ENCODE measurements around the gene VRK2.
"Not testable (repeated sequence)": the region's sequence is repeated elsewhere in the genome, so short reads cannot be mapped to it uniquely, and the experiment has no call there.

The VRK2 gene

GRCh38 chr2:58072102-58072501, 25.5 kb downstream of the VRK2 start:
- Mint-ChIP-seq H3K27ac (no peak overlapping the region), H3K4me1 (peaks cover 23% of the 10 kb centered on the region), H3K4me3 (no peak overlapping the region), H3K9me3 (no peaks in the 10 kb centered on the region), H3K27me3 (no peaks in the 10 kb centered on the region), H3K36me3 (peaks cover 34% of the 10 kb centered on the region)

- Mint-ChIP-seq H3K36me3 (peaks cover 34% of the 10 kb centered on the region), H3K4me3 (no peak overlapping the region), H3K4me1 (peaks cover 29% of the 10 kb centered on the region), H3K27me3 (no peaks in the 10 kb centered on the region), H3K9me3 (peaks cover 5% of the 10 kb centered on the region), H3K27ac (no peak overlapping the region)
These were observed 26.4 kb downstream of the VRK2 start for GRCh38 chr2:58073008-58073407.

GRCh38 chr2:58073751-58074150, 27.1 kb downstream of the VRK2 start:
- H3K4me1 Mint-ChIP-seq, result peaks cover 31% of the 10 kb centered on the region

GRCh38 chr2:58081000-58081399, 34.4 kb downstream of the VRK2 start:
- H3K4me1 Mint-ChIP-seq, result peaks cover 16% of the 10 kb centered on the region
- H3K27ac Mint-ChIP-seq, result no peak overlapping the region
- H3K9me3 Mint-ChIP-seq, result peaks cover 5% of the 10 kb centered on the region
- no peak overlapping the region for H3K4me3 Mint-ChIP-seq
- H3K27me3 Mint-ChIP-seq, result no peaks in the 10 kb centered on the region
- H3K36me3 Mint-ChIP-seq, result peaks cover 13% of the 10 kb centered on the region

More at GRCh38 chr2:58073751-58074150, 27.1 kb downstream of the VRK2 start:
- Mint-ChIP-seq H3K36me3 (peaks cover 27% of the 10 kb centered on the region), H3K9me3 (peaks cover 5% of the 10 kb centered on the region), H3K4me3 (no peak overlapping the region), H3K27me3 (no peaks in the 10 kb centered on the region), H3K27ac (no peak overlapping the region)

GRCh38 chr2:58089081-58089480, 42.5 kb downstream of the VRK2 start:
- Mint-ChIP-seq H3K27me3 (no peaks in the 10 kb centered on the region), H3K4me3 (no peak overlapping the region), H3K9me3 (no peaks in the 10 kb centered on the region), H3K36me3 (peaks cover 41% of the 10 kb centered on the region), H3K27ac (no peak overlapping the region), H3K4me1 (no peaks in the 10 kb centered on the region)

- peaks cover 50% of the 10 kb centered on the region for H3K36me3 Mint-ChIP-seq
- not testable (repeated sequence) for H3K4me1 Mint-ChIP-seq, H3K27me3 Mint-ChIP-seq
These were observed 46.2 kb downstream of the VRK2 start for GRCh38 chr2:58092772-58093171.

GRCh38 chr2:58097025-58097424, 50.4 kb downstream of the VRK2 start:
- Mint-ChIP-seq H3K36me3 (peaks cover 28% of the 10 kb centered on the region), H3K4me1 (peaks cover 5% of the 10 kb centered on the region), H3K27ac (peak overlapping the region; percentile 32), H3K27me3 (no peaks in the 10 kb centered on the region), H3K4me3 (no peak overlapping the region), H3K9me3 (no peaks in the 10 kb centered on the region)

More at GRCh38 chr2:58092772-58093171, 46.2 kb downstream of the VRK2 start:
- H3K9me3 Mint-ChIP-seq, H3K27ac Mint-ChIP-seq, H3K4me3 Mint-ChIP-seq: not testable (repeated sequence)

GRCh38 chr2:58098254-58099095, 51.9 kb downstream of the VRK2 start:
- Mint-ChIP-seq H3K4me1 (peaks cover 5% of the 10 kb centered on the region), H3K27me3 (no peaks in the 10 kb centered on the region), H3K36me3 (peaks cover 25% of the 10 kb centered on the region), H3K4me3 (no peak overlapping the region), H3K9me3 (no peaks in the 10 kb centered on the region), H3K27ac (no peak overlapping the region)

GRCh38 chr2:58099096-58099769, 52.6 kb downstream of the VRK2 start:
- Mint-ChIP-seq H3K27me3 (no peaks in the 10 kb centered on the region), H3K27ac (no peak overlapping the region), H3K9me3 (no peaks in the 10 kb centered on the region), H3K4me3 (no peak overlapping the region), H3K36me3 (peaks cover 24% of the 10 kb centered on the region), H3K4me1 (peaks cover 5% of the 10 kb centered on the region)

- H3K4me3 Mint-ChIP-seq, result no peak overlapping the region
- no peaks in the 10 kb centered on the region for H3K27me3 Mint-ChIP-seq
- H3K36me3 Mint-ChIP-seq, result peaks cover 16% of the 10 kb centered on the region
- peaks cover 5% of the 10 kb centered on the region for H3K4me1 Mint-ChIP-seq
- H3K27ac Mint-ChIP-seq, result no peak overlapping the region
- H3K9me3 Mint-ChIP-seq, result no peaks in the 10 kb centered on the region
These were observed 54.9 kb downstream of the VRK2 start for GRCh38 chr2:58101500-58101899.

GRCh38 chr2:58106896-58107295, 60.3 kb downstream of the VRK2 start:
- Mint-ChIP-seq H3K27ac (no peak overlapping the region), H3K27me3 (no peaks in the 10 kb centered on the region), H3K36me3 (peaks cover 18% of the 10 kb centered on the region), H3K9me3 (no peaks in the 10 kb centered on the region), H3K4me3 (no peak overlapping the region), H3K4me1 (peaks cover 17% of the 10 kb centered on the region)

GRCh38 chr2:58107803-58108710, 61.5 kb downstream of the VRK2 start:
- Mint-ChIP-seq H3K4me3 (no peak overlapping the region), H3K4me1 (peaks cover 17% of the 10 kb centered on the region), H3K36me3 (peaks cover 18% of the 10 kb centered on the region), H3K27ac (peak overlapping the region; percentile 30), H3K27me3 (no peaks in the 10 kb centered on the region), H3K9me3 (no peaks in the 10 kb centered on the region)

- Mint-ChIP-seq H3K4me1 (peaks cover 17% of the 10 kb centered on the region), H3K27me3 (no peaks in the 10 kb centered on the region), H3K27ac (no peak overlapping the region), H3K9me3 (no peaks in the 10 kb centered on the region), H3K4me3 (no peak overlapping the region), H3K36me3 (peaks cover 16% of the 10 kb centered on the region)
These were observed 62.9 kb downstream of the VRK2 start for GRCh38 chr2:58109481-58109880.

GRCh38 chr2:58110765-58111164, 64.2 kb downstream of the VRK2 start:
- Mint-ChIP-seq H3K27ac (no peak overlapping the region), H3K4me3 (no peak overlapping the region), H3K36me3 (peaks cover 18% of the 10 kb centered on the region), H3K4me1 (peaks cover 17% of the 10 kb centered on the region), H3K27me3 (no peaks in the 10 kb centered on the region), H3K9me3 (no peaks in the 10 kb centered on the region)

GRCh38 chr2:58113563-58113962, 67.0 kb downstream of the VRK2 start:
- not testable (repeated sequence) for H3K9me3 Mint-ChIP-seq, H3K27ac Mint-ChIP-seq, H3K4me3 Mint-ChIP-seq, H3K27me3 Mint-ChIP-seq, H3K4me1 Mint-ChIP-seq
- peaks cover 31% of the 10 kb centered on the region for H3K36me3 Mint-ChIP-seq

All from activated naive CD4-positive, alpha-beta T cell treated with anti-CD3 and anti-CD28 coated beads, Interleukin-2, amount 50 U/mL, for 24 hours (primary cell).